Progenitor cell of endocrine pancreas (in vitro differentiated cells): ENCODE data around the gene NLGN1. TPM values are rescaled to one million over a fixed set of nuclear protein-coding genes. Genes with fewer than 3 reads are reported as not detected.

Experiments used
- DNase-seq: peaks from one replicate; pipeline ENCODE4 v3.0.0; 2021; ENCODE audit warnings: low spot score; ENCODE audit not compliant: unreplicated experiment
- H3K27ac Mint-ChIP-seq: 2 replicates; pipeline ENCODE4 v1.8.0; 2021; ENCODE audit warnings: mild to moderate bottlenecking, moderate library complexity, mixed read lengths
- H3K27me3 Mint-ChIP-seq: 2 replicates; pipeline ENCODE4 v1.8.0; 2021; ENCODE audit warnings: mixed read lengths
- H3K36me3 Mint-ChIP-seq: 2 replicates; pipeline ENCODE4 v1.8.0; 2022; ENCODE audit warnings: mixed read lengths; ENCODE audit not compliant: insufficient read depth
- H3K4me1 Mint-ChIP-seq: 2 replicates; pipeline ENCODE4 v1.8.0; 2021; ENCODE audit warnings: low read depth, mixed read lengths
- H3K4me3 Mint-ChIP-seq: 2 replicates; pipeline ENCODE4 v1.8.0; 2021; ENCODE audit warnings: low read depth, mild to moderate bottlenecking, moderate library complexity, mixed read lengths
- H3K9me3 Mint-ChIP-seq: 2 replicates; pipeline ENCODE4 v1.8.0; 2021; ENCODE audit warnings: low read depth, mixed read lengths
- total RNA-seq: library from RNA; stranded (reverse); gene quantifications from 2 replicates; pipeline ENCODE4 v1.2.1, GENCODE V29; 2021
- TF ChIP-seq, protein P1 (sequence below): fragments of 200-600 bp; sonication (generic); IDR thresholded peaks from one replicate; pipeline ENCODE4 v1.5.0; 2021; ENCODE audit warnings: antibody characterized with exemption, mild to moderate bottlenecking; ENCODE audit not compliant: unreplicated experiment

NLGN1 gene
- total RNA-seq, 1 donor from 2014 or later: 5.7 TPM

DNA sequence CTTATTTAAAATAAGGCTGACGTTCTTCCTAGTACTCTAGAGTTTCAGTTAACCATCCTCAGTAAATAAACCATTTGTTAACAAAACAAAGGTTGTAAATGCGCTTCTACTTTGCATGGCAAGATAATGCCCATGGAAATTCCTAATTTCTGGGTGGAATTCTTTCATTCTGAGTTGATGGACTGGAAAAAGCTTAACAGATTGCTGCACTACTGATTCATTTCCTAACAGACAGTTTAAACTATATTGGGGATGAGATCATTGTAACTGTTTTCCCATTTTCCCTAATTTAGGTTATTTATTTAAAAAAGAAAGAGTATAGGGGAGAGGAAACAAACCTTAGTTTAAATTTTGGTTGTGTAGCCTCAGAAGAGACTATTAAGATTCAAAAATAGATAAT, 342.2 kb downstream of the NLGN1 start:
- no peaks in the 10 kb centered on the region for H3K4me1 Mint-ChIP-seq
- no peak overlapping the region for H3K27ac Mint-ChIP-seq
- no peaks in the 10 kb centered on the region for H3K9me3 Mint-ChIP-seq
- H3K36me3 Mint-ChIP-seq: no peaks in the 10 kb centered on the region
- H3K4me3 Mint-ChIP-seq: no peak overlapping the region
- H3K27me3 Mint-ChIP-seq: no peaks in the 10 kb centered on the region
- no peak for DNase-seq
- TF ChIP-seq, protein P1, sequence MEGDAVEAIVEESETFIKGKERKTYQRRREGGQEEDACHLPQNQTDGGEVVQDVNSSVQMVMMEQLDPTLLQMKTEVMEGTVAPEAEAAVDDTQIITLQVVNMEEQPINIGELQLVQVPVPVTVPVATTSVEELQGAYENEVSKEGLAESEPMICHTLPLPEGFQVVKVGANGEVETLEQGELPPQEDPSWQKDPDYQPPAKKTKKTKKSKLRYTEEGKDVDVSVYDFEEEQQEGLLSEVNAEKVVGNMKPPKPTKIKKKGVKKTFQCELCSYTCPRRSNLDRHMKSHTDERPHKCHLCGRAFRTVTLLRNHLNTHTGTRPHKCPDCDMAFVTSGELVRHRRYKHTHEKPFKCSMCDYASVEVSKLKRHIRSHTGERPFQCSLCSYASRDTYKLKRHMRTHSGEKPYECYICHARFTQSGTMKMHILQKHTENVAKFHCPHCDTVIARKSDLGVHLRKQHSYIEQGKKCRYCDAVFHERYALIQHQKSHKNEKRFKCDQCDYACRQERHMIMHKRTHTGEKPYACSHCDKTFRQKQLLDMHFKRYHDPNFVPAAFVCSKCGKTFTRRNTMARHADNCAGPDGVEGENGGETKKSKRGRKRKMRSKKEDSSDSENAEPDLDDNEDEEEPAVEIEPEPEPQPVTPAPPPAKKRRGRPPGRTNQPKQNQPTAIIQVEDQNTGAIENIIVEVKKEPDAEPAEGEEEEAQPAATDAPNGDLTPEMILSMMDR: no peak

DNA sequence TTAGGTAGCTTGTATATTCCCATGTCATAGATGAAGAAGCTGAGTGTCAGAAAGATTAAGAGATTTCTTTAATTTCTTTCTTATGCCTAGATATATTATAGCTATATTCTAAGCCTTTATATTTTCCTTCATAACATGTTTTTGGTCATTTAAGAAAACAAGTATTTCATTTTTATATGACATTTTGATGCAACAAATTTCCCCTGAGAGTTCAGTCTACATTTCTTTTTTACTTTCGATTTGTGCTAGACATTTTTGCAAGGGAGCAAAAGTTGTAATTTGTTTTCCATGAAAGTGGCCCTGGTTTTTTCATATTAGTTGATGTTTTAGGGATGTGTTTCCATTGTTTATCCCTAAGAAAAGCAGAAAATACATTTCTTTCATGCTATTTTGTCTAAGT, 344.9 kb downstream of the NLGN1 start:
- Mint-ChIP-seq H3K4me3 (no peak overlapping the region), H3K4me1 (no peaks in the 10 kb centered on the region), H3K36me3 (no peaks in the 10 kb centered on the region), H3K9me3 (no peaks in the 10 kb centered on the region), H3K27ac (no peak overlapping the region), H3K27me3 (no peaks in the 10 kb centered on the region)
- no peak for DNase-seq
- TF ChIP-seq, protein P1: no peak

DNA sequence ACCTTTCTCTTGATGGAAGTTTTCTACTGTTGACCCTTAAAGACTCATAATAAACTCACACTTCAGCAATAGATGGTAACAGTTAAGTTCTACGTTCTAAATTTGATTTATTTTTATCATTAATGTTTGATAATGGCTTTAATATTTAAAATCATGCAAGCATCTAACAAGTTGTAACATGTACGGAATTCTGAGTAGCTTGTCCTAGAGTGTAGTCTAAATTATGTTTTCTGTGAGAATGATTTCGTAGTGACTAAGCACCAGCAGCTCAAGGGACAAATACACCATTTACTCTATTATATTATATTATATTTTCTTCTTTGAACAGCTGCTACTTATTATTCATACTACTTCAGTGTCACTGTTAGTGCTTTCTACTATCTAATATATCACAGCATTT, 345.6 kb downstream of the NLGN1 start:
- no peak overlapping the region for H3K4me3 Mint-ChIP-seq
- H3K4me1 Mint-ChIP-seq: no peaks in the 10 kb centered on the region
- TF ChIP-seq, protein P1: no peak
- DNase-seq: no peak
- no peaks in the 10 kb centered on the region for H3K36me3 Mint-ChIP-seq
- no peak overlapping the region for H3K27ac Mint-ChIP-seq
- H3K9me3 Mint-ChIP-seq: no peaks in the 10 kb centered on the region
- no peaks in the 10 kb centered on the region for H3K27me3 Mint-ChIP-seq

DNA sequence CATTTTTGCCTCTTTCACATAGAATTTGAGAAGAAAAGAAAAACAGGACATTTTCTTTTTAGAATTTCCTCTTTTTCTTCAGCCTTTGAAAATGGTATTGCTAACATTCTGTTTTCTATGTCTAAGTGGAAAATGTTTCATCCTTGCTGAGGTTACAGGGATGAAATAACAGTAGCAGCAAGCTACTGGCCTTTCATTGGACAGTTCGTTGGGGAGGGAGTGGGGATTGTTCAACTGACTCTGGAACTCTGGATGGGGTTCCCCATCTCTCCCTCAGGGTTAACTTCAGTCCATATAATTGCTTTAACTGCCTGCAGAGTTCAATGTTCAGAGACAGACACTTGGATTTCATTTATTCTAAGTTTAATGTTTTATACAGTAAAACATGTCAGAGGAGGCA, 346.0 kb downstream of the NLGN1 start:
- Mint-ChIP-seq H3K9me3 (no peaks in the 10 kb centered on the region), H3K27ac (no peak overlapping the region), H3K27me3 (no peaks in the 10 kb centered on the region), H3K4me1 (no peaks in the 10 kb centered on the region), H3K36me3 (no peaks in the 10 kb centered on the region), H3K4me3 (no peak overlapping the region)
- DNase-seq: no peak
- TF ChIP-seq, protein P1: no peak

DNA sequence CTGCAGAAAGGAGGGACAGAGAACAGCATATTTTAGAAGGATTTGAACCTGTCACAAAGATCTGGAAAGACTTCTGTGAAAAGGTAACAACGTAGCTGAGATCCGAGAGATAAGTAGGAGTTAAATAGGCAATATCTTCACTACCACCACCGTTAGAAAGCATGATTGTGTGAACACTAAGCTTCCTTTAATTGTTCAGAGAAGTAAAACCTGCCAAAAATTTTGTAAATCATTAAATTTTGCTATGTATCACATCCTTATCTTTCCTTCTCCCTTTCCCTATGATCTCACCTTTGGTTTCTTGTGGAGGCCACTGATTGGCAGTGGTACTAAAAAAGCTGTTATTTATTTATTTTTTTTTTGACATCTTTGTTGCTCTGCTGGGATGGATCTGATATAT, 346.9 kb downstream of the NLGN1 start:
- Mint-ChIP-seq H3K27me3 (no peaks in the 10 kb centered on the region), H3K27ac (no peak overlapping the region), H3K9me3 (no peaks in the 10 kb centered on the region), H3K36me3 (no peaks in the 10 kb centered on the region), H3K4me1 (no peaks in the 10 kb centered on the region), H3K4me3 (no peak overlapping the region)
- TF ChIP-seq, protein P1: no peak
- no peak for DNase-seq
